AG10803 (cell line): Measurements from ENCODE around the gene PCK2.

Source experiments
- DNase-seq: peaks from one replicate; pipeline ENCODE4 v3.0.0; 2010; ENCODE audit warnings: low read depth
- H3K4me3 ChIP-seq: 2 replicates; pipeline ENCODE4 v1.5.1; 2011; ENCODE audit warnings: mild to moderate bottlenecking, low read length, control low read depth
- TF ChIP-seq, protein P1 (sequence below): conservative IDR thresholded peaks from 2 replicates; pipeline ENCODE4 v1.5.1; 2011; ENCODE audit warnings: mild to moderate bottlenecking, low read length, control low read depth, inconsistent platforms

PCK2 gene

DNA sequence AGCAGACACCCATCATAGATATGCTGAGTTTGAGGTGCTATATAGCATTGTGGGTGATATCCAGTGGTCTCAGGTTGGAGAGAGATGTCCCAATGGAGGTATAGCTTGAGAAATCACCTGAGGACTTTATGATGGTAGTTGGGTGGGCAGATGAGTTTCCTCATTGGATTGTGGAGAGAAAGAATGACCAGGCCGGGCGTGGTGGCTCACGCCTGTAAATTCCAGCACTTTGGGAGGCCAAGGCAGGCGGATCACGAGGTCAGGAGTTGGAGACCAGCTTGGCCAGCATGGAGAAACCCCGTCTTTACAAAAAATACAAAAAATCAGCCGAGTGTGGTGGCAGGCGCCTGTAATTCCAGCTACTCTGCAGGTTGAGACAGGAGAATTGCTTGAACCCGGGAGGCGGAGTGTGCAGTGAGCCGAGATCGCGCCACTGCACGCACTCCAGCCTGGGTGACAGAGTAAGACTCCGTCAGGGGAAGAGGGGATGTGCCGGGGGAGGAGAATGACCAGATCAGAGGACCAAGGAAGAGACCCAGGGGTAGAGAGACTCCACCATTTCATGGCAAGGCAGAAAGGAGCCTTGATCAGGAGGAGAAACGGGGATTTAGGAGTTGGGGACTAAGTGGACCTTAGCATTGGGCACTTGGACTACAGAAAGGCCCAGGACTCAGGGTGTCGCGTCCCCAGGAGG lies 757 bp upstream of the PCK2 start:
- DNase-seq, result no peak
- H3K4me3 ChIP-seq, result peak overlapping the region; percentile 31
- TF ChIP-seq, protein P1, sequence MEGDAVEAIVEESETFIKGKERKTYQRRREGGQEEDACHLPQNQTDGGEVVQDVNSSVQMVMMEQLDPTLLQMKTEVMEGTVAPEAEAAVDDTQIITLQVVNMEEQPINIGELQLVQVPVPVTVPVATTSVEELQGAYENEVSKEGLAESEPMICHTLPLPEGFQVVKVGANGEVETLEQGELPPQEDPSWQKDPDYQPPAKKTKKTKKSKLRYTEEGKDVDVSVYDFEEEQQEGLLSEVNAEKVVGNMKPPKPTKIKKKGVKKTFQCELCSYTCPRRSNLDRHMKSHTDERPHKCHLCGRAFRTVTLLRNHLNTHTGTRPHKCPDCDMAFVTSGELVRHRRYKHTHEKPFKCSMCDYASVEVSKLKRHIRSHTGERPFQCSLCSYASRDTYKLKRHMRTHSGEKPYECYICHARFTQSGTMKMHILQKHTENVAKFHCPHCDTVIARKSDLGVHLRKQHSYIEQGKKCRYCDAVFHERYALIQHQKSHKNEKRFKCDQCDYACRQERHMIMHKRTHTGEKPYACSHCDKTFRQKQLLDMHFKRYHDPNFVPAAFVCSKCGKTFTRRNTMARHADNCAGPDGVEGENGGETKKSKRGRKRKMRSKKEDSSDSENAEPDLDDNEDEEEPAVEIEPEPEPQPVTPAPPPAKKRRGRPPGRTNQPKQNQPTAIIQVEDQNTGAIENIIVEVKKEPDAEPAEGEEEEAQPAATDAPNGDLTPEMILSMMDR, result no peak

DNA sequence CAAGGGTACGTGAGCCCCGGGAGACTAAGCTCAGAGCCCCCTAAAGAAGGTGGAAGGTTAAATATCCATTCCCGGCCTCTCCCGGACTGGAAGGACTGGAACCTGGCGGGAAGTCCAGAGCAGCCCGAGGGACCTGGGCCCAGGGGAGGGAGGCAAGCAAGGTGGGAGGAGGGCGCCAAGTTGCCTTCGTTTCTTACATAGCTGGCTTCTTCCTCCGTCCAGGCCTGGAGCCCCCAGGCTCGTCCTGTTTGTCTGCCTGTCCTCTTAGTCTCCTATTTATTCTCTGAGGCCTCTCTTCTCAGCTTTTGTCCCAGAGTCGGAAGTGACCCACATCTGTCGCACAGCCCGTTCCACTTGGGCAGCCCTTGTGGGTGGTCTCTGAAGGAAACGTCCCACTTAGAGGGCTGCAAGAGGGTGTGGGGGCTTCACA lies 745 bp downstream of the PCK2 start:
- DNase-seq, result peak; percentile 5
- peak overlapping the region; percentile 95 for H3K4me3 ChIP-seq
- TF ChIP-seq, protein P1, result no peak

DNA sequence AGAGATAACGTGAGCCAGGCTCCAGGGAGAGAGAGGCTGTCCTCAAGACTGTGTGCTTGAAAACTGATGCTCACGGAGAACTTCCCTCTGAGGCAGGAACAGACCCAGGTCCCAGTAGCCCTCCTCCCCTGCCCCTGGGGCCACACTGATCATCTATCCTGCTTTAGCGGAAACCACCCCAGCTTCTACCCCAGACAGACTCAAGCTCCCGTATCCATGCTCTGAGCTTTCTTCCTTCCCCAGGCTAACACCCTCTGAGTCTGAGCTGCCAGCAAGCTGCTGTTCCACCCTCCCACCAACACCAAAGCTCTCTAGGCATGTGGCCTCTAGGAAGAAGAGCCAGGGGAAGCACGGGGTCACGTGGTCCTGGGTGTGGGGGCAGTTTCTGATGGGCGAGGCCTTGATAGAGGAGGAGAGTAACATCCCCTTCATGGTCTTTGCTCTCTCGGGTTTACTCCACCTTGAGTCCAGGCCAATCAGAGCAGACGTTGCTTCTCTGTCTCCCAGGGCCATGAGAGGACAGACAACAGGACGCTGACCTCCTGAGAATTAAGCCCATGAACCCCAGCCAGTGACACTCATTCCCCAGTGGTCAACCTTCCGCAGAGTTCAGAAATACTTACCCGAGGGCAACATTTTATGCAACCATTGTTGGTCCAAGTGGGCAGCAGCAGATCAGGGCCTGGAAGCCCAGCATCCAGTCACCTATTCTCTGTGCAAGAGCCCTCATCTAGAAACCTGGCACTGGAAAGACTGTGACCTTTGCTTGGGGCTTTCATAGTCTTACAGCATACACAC lies 1.4 kb downstream of the PCK2 start:
- TF ChIP-seq, protein P1, result no peak
- H3K4me3 ChIP-seq, result peak overlapping the region; percentile 95
- DNase-seq, result peak; percentile 75

DNA sequence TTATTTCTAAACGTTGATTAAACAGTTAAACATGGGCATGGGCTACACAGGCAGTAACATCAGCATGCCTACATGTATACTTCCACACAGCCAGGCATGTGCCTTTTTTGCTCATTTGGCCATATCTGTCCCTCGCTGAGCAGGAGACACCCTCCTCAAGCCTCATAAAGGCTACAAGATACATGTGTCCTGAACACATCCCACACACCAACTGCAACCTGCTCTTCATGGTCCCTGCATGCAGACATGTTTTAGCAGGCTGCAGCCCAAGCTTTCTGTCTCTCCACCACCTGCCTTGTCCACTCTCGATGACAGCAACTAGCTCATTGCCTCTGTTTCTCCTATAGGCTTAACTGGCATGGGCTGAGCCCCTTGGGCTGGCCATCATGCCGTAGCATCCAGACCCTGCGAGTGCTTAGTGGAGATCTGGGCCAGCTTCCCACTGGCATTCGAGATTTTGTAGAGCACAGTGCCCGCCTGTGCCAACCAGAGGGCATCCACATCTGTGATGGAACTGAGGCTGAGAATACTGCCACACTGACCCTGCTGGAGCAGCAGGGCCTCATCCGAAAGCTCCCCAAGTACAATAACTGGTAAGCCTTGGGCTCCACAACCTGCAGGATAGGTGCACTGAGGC lies 2.6 kb downstream of the PCK2 start:
- no peak for DNase-seq
- TF ChIP-seq, protein P1, result no peak
- peak overlapping the region; percentile 27 for H3K4me3 ChIP-seq

DNA sequence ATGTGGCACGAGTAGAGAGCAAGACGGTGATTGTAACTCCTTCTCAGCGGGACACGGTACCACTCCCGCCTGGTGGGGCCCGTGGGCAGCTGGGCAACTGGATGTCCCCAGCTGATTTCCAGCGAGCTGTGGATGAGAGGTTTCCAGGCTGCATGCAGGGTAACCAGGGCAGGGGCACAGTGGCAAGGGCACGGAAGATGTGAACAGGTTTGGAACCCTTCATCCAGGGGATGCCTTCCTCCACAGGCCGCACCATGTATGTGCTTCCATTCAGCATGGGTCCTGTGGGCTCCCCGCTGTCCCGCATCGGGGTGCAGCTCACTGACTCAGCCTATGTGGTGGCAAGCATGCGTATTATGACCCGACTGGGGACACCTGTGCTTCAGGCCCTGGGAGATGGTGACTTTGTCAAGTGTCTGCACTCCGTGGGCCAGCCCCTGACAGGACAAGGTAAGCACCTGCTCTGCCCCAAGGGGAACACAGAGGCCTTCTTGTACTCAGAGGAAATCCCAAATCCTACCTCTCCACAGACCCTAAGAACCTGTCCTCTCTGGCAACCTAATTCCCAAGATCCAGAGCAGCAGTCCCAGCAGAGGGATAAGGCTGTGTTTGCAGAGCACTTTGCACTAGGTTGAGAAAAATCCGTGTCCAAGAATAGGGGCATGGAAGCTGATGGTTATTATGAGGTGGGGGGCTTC lies 4.3 kb downstream of the PCK2 start:
- TF ChIP-seq, protein P1, result no peak
- no peak overlapping the region for H3K4me3 ChIP-seq
- no peak for DNase-seq

DNA sequence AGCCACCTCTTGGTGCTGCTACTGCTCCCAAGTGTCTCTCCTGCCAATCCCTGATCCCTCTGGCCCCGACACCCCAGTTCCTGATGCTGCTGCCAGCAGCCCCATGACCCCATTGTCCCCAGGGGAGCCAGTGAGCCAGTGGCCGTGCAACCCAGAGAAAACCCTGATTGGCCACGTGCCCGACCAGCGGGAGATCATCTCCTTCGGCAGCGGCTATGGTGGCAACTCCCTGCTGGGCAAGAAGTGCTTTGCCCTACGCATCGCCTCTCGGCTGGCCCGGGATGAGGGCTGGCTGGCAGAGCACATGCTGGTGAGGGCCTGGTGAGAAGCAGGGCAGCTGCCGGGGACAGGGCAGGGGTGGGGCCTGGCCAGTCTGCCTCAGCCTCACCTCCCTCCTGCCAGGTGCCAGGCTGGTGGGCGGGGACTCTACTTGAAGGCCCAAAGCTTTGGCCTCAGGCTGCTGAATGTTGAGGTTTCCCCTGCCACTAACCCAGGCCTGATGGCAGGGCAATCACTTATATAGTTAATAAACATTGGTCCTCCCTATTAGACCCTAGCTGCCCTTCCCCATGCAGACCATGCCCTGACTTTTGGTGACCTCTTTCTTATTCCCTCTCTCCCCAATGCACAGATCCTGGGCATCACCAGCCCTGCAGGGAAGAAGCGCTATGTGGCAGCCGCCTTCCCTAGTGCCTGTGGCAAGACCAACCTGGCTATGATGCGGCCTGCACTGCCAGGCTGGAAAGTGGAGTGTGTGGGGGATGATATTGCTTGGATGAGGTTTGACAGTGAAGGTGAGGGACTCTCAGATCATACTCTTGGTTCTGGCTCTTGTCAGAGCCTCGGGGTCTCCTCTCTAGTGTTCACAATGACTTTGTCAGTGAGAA lies 5.1 kb downstream of the PCK2 start:
- TF ChIP-seq, protein P1, result no peak
- no peak overlapping the region for H3K4me3 ChIP-seq
- DNase-seq, result no peak
